Measurements from ENCODE around the gene CCR9.

CCR9 gene

DNA sequence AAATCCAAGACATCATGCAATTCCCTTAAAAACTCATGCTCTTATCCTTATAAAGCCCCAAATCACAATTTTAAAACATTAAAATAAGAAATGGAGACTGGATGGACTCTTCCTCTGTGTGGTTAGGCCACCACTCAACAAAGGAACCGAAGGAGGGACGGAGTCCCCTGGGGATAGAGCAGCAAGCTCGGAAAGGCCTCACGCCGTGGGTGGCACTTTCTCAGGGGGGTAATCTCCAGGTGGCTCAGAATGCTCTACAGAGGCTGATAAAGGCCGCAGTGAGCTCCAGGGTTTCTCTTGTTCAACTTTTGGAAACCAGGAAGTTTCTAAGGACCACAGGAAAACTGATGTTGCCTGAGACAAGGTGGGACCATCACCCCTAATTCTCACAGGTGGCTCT lies 23.2 kb downstream of the CCR9 start:
- CTCF ChIA-PET, result interaction anchor here (0.7 to 2.7 kb wide), 7 partner anchors 10 to 45 kb away, joined by 3 to 10 read pairs (median 6); partner anchors contain the start of gene CCR9
- no peak for DNase-seq (ENCODE audit: extremely low spot score)
- TF ChIP-seq, protein P1, sequence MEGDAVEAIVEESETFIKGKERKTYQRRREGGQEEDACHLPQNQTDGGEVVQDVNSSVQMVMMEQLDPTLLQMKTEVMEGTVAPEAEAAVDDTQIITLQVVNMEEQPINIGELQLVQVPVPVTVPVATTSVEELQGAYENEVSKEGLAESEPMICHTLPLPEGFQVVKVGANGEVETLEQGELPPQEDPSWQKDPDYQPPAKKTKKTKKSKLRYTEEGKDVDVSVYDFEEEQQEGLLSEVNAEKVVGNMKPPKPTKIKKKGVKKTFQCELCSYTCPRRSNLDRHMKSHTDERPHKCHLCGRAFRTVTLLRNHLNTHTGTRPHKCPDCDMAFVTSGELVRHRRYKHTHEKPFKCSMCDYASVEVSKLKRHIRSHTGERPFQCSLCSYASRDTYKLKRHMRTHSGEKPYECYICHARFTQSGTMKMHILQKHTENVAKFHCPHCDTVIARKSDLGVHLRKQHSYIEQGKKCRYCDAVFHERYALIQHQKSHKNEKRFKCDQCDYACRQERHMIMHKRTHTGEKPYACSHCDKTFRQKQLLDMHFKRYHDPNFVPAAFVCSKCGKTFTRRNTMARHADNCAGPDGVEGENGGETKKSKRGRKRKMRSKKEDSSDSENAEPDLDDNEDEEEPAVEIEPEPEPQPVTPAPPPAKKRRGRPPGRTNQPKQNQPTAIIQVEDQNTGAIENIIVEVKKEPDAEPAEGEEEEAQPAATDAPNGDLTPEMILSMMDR (IDR thresholded peaks at IDR 0.05; ENCODE audit: control extremely low read depth, extremely low read depth, low read depth, missing control alignments), result no peak
- POLR2A ChIA-PET, result no interaction called here

DNA sequence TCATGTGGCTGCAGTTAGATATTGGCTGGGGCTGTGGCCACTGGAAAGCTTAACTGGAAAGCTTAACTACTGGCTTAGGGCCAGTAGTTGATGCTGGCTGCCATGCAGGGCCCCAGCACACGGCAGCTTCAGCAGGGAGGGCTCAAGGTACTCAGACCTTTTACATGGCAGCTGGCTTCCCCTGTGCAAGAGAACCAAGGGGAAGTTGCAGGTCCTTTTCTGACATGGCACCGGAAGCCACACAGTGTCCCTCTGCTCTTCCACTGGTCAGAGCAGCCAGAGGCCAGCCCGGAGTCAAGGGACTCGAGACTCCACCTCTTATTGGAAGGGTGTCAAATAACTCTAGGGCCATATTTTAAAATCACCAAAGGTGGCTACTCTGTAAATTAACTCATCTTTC lies 24.5 kb downstream of the CCR9 start:
- POLR2A ChIA-PET, result interaction anchor here (0.6 to 0.9 kb wide), 2 partner anchors 26 to 50 kb away, joined by 3 to 7 read pairs; no protein-coding TSS in a partner anchor
- CTCF ChIA-PET, result interaction anchor here (0.7 to 2.7 kb wide), 14 partner anchors 9 to 150 kb away, joined by 3 to 9 read pairs (median 4); no protein-coding TSS in a partner anchor
- DNase-seq (ENCODE audit: extremely low spot score), result no peak
- TF ChIP-seq, protein P1 (IDR thresholded peaks at IDR 0.05; ENCODE audit: control extremely low read depth, extremely low read depth, low read depth, missing control alignments), result no peak

DNA sequence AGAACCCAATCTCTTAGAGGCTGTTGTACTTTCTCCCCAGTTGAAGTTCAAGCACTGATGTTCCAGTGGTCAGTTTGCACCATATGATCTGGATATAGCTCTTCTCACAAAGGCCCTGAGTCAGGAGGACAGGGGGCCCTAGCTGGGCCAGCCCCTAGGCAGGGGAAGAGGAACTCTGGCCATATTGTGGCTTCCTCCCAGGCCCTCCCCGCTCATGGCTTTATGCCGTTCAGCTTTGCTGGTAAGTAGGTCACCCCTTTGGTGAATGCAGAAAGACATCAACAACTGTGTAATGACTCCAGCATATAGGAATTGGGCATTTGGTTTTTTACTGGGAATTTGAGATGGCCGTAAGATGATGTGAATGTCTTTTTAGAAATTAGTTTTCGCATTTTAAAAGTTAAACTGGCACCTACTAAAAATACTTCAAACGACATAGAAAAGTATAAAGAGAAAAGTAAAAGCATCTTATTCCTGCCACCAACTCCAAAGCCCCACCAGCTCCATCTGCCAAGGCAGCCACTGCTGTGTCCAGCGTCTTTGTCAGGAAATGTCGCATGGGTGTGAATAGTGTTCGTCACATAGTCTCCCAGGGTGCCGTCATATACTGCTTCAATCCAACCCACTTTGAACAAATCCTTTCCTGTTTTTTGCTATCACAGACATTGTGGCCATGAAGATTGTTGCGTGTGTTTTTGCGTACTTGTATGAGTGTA lies 25.3 kb downstream of the CCR9 start:
- no peak for DNase-seq (ENCODE audit: extremely low spot score)
- CTCF ChIA-PET, result interaction anchor here (0.6 to 2.1 kb wide), 14 partner anchors 14 to 133 kb away, joined by 3 to 8 read pairs (median 4); no protein-coding TSS in a partner anchor
- POLR2A ChIA-PET, result interaction anchor here (0.9 kb wide), 1 partner anchor 27 kb away, joined by 3 read pairs; no protein-coding TSS in a partner anchor
- TF ChIP-seq, protein P1 (IDR thresholded peaks at IDR 0.05; ENCODE audit: control extremely low read depth, extremely low read depth, low read depth, missing control alignments), result no peak

DNA sequence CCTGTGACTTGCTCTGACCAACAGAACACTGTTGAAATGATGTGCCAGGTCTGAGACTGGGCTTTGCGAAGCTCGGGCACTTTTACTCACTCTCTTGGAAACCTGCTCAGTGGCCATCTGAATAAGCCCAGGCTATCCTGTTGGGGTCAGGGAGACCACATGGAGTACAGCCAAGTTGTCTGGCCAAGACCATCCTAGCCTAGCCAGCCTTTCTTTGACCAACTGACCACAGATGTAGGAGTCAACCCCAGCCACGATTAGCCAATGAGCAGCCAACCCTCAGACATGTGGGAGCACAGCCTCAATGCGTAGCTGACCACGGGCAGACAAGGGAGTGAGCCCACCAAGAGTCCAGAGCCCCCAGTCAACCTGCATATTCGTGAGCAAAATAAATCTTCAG lies 26.1 kb downstream of the CCR9 start:
- ChIA-PET POLR2A (no interaction called here), CTCF (interaction anchor here (1.0 to 2.1 kb wide), 7 partner anchors 8 to 69 kb away, joined by 3 to 7 read pairs (median 4); no protein-coding TSS in a partner anchor)
- TF ChIP-seq, protein P1 (IDR thresholded peaks at IDR 0.05; ENCODE audit: control extremely low read depth, extremely low read depth, low read depth, missing control alignments), result no peak
- no peak for DNase-seq (ENCODE audit: extremely low spot score)

DNA sequence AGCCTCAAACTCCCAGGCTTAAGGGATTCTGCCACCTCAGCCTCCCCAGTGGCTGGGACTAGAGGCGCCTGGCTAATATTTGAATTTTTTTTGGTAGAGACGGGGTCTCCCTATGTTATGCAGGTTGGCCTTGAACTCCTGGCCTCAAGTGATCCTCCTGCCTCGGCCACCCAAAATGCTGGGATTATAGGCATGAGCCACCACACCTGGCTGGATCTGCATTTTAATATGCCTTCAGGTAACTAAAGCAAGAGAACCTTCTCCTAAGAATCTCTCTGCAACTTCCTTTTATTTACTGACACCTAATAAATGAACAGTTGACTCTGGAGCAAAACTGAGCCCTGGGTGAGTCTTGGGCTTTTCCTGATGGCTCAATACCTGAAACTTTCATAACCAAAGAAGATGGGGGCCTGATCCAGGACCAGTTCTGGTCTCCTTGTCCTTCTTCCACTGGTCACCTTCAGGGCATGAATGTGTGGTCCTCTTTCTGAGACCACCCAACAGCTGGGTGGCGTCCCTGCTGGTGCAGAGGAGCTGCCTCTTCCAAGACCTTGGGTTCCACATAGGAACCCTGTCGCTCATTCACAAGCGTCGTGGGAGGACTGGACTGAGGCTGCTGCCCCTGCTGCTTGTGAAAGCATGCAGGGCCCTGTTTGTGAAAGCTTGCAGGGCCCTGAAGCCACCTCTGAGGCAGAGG lies 28.2 kb downstream of the CCR9 start:
- DNase-seq (ENCODE audit: extremely low spot score), result no peak
- TF ChIP-seq, protein P1 (IDR thresholded peaks at IDR 0.05; ENCODE audit: control extremely low read depth, extremely low read depth, low read depth, missing control alignments), result no peak
- ChIA-PET POLR2A (interaction anchor here (0.6 kb wide), 1 partner anchor 369 kb away, joined by 3 read pairs; no protein-coding TSS in a partner anchor), CTCF (interaction anchor here (0.9 to 1.8 kb wide), 7 partner anchors 10 to 70 kb away, joined by 3 to 6 read pairs (median 3); no protein-coding TSS in a partner anchor)

DNA sequence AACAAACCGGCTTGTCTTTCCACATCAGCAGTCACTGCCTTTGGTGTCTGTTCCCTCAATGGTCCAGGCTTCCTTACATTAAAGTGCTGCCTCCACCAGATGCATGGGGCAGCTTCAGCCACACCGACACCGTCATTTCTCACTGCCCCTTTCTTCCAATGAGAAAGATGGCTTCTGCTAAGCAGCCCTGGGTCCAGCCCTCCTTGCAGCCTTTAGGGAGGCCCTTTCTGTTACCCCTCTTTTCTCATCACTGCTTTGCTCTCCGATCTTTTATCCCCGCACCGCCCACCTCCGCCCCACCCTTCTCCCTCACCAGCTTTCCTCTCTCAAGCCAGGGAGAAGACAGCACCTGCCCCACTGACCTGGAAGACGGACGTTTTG lies 28.7 kb downstream of the CCR9 start:
- POLR2A ChIA-PET, result interaction anchor here (0.6 kb wide), 3 partner anchors 27 to 1366 kb away, joined by 3 to 5 read pairs (median 3); no protein-coding TSS in a partner anchor
- no peak for DNase-seq (ENCODE audit: extremely low spot score)
- TF ChIP-seq, protein P1 (IDR thresholded peaks at IDR 0.05; ENCODE audit: control extremely low read depth, extremely low read depth, low read depth, missing control alignments), result no peak
- CTCF ChIA-PET, result interaction anchor here (0.9 to 1.8 kb wide), 7 partner anchors 9 to 70 kb away, joined by 3 to 6 read pairs (median 3); no protein-coding TSS in a partner anchor

Measured in GM10248 (cell line).